ENCODE results near the gene RAVER2. TPM values are rescaled to one million over a fixed set of nuclear protein-coding genes. Genes with fewer than 3 reads are reported as not detected.

The RAVER2 gene
- total RNA-seq, 1 donor from 2014 or later: 23.8 TPM

DNA sequence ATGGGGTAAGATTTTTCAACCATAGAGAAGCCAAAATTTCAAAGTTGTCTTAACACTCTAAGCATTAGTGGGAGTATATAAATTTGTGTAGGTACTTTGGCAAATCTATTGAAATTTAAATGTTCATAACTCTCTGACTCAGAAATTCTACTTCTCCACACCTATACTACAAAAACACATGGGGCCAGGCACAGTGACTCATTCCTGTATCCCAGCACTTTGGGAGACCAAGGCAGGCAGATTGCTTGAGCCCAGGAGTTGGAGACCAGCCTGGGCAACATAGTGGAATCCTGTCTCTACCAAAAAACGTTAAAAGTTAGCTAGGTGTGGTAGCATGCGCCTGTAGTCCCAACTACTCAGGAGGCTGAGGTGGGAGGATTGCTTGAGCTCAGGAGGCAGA lies 41.3 kb upstream of the RAVER2 start:
- Histone ChIP-seq H3K4me1 (no peaks in the 10 kb centered on the region), H3K9me3 (replicated peaks) (peaks cover 3% of the 10 kb centered on the region), H3K4me3 (no peak overlapping the region), H3K27me3 (ENCODE audit: low read depth) (no peaks in the 10 kb centered on the region), H3K36me3 (no peaks in the 10 kb centered on the region), H3K27ac (replicated peaks) (no peak overlapping the region)
- TF ChIP-seq, protein P1, sequence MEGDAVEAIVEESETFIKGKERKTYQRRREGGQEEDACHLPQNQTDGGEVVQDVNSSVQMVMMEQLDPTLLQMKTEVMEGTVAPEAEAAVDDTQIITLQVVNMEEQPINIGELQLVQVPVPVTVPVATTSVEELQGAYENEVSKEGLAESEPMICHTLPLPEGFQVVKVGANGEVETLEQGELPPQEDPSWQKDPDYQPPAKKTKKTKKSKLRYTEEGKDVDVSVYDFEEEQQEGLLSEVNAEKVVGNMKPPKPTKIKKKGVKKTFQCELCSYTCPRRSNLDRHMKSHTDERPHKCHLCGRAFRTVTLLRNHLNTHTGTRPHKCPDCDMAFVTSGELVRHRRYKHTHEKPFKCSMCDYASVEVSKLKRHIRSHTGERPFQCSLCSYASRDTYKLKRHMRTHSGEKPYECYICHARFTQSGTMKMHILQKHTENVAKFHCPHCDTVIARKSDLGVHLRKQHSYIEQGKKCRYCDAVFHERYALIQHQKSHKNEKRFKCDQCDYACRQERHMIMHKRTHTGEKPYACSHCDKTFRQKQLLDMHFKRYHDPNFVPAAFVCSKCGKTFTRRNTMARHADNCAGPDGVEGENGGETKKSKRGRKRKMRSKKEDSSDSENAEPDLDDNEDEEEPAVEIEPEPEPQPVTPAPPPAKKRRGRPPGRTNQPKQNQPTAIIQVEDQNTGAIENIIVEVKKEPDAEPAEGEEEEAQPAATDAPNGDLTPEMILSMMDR (IDR thresholded peaks at IDR 0.05; ENCODE audit: borderline replicate concordance): no peak
- intact Hi-C loops (cut with micrococcal nuclease): no loop called here
- DNase-seq: no peak

DNA sequence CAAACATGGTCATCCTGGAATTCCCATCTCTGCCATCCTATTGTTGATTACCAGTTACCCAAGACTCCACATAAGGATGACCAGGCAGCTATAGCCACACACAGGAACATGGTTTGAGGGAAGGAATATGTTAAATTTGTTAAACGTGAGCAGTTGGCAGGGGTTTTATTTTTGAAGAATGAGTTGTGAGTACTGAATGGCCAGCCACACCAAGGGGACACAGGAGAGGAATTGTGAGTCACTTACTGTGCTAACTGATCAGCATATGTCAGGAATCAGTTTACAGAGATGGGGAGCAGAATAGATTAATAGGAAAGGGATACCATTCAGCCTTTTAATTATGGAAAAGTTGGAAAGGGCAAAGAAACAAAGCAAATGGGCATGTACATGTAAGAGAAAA lies 39.3 kb upstream of the RAVER2 start:
- H3K4me3 ChIP-seq: no peak overlapping the region
- DNase-seq: no peak
- H3K27ac ChIP-seq (replicated peaks): no peak overlapping the region
- H3K9me3 ChIP-seq (replicated peaks): peaks cover 3% of the 10 kb centered on the region
- H3K27me3 ChIP-seq (ENCODE audit: low read depth): no peaks in the 10 kb centered on the region
- H3K36me3 ChIP-seq: no peaks in the 10 kb centered on the region
- no peaks in the 10 kb centered on the region for H3K4me1 ChIP-seq
- TF ChIP-seq, protein P1 (IDR thresholded peaks at IDR 0.05; ENCODE audit: borderline replicate concordance): no peak
- intact Hi-C loops (cut with micrococcal nuclease): no loop called here

DNA sequence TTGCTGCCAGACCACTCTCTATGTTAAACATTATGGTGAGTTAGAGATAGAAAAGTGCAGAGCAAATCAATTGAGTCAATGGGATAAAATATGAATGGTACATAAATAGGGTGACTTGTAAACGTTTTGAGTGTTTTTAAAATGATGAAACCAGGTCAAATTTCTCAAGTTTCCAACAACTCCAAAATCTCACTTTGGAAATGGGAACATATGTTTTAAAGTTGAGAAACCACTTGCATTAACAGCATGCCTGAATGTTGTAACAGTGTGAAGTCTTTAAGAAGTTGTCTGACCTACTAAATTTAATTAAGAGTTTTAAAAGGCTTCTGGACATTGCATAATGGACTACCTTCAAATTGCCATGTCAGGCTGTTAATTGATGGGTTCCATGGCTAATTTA lies 33.6 kb upstream of the RAVER2 start:
- H3K36me3 ChIP-seq: no peaks in the 10 kb centered on the region
- H3K27me3 ChIP-seq (ENCODE audit: low read depth): no peaks in the 10 kb centered on the region
- no peak for DNase-seq
- TF ChIP-seq, protein P1 (IDR thresholded peaks at IDR 0.05; ENCODE audit: borderline replicate concordance): no peak
- H3K9me3 ChIP-seq (replicated peaks): no peaks in the 10 kb centered on the region
- H3K4me1 ChIP-seq: no peaks in the 10 kb centered on the region
- no peak overlapping the region for H3K4me3 ChIP-seq
- intact Hi-C loops (cut with micrococcal nuclease): no loop called here
- no peak overlapping the region for H3K27ac ChIP-seq (replicated peaks)

DNA sequence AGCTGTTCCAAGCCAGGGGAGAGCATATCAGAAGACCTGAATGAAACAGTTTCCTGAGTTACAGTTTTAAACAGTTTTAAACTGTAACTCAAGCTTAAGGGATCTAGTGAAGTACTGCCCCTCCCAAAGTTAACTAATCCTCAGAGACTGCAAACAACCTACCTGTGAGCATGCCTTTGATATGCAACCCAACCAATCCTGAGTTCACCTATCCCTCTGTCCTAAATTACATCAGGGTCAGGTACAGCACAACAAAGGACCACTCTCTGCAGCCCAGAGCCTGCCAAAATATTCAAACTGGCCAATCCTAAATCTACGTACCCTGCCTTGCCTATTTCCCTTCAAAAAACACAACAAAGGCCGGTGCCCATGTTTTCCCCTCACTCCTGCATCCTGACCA lies 32.8 kb upstream of the RAVER2 start:
- Histone ChIP-seq H3K27ac (replicated peaks) (no peak overlapping the region), H3K4me1 (no peaks in the 10 kb centered on the region), H3K4me3 (no peak overlapping the region), H3K27me3 (ENCODE audit: low read depth) (no peaks in the 10 kb centered on the region), H3K9me3 (replicated peaks) (no peaks in the 10 kb centered on the region), H3K36me3 (no peaks in the 10 kb centered on the region)
- no peak for DNase-seq
- intact Hi-C loops (cut with micrococcal nuclease): no loop called here
- TF ChIP-seq, protein P1 (IDR thresholded peaks at IDR 0.05; ENCODE audit: borderline replicate concordance): no peak

DNA sequence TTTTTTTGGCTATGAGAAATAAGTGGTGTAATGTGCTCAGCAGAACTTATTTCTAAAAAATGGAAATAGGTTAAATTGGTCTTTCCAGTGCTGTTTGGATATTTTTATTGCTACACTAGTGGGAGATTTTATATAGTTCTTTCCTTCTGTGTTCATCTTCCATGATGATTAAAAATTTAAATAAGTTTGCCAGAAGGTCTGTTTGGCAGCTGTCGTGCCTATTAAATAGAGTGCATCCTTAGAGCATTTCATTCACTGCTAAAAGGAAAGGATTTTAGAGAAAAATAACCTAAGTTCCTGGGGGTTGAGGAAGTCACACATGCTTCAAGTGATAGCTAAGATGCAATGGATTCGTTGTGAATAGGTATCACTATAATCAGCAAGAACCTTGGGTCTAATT lies 29.7 kb upstream of the RAVER2 start:
- TF ChIP-seq, protein P1 (IDR thresholded peaks at IDR 0.05; ENCODE audit: borderline replicate concordance): no peak
- intact Hi-C loops (cut with micrococcal nuclease): no loop called here
- H3K27ac ChIP-seq (replicated peaks): no peak overlapping the region
- DNase-seq: no peak
- H3K4me1 ChIP-seq: no peaks in the 10 kb centered on the region
- no peaks in the 10 kb centered on the region for H3K36me3 ChIP-seq
- H3K9me3 ChIP-seq (replicated peaks): no peaks in the 10 kb centered on the region
- H3K27me3 ChIP-seq (ENCODE audit: low read depth): no peaks in the 10 kb centered on the region
- no peak overlapping the region for H3K4me3 ChIP-seq

DNA sequence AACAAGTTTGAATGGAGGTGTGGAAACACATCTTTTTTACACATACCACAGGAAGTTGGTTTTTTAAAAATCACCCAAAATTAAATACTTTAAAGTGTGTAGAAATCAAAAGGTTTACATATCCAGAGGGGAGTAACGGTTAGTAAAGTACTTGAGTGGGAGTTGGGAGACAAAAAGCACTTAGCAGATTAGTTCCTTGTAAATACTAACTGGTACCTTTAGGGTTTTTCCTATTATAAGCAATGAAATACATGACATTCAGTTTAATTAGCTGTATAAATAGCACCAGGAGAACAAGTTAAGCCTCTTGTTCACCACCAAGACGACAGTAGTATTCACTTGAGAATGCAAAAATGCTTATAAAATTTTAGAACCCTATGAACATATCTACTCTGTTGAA lies 23.7 kb upstream of the RAVER2 start:
- Histone ChIP-seq H3K4me1 (no peaks in the 10 kb centered on the region), H3K9me3 (replicated peaks) (no peaks in the 10 kb centered on the region), H3K4me3 (no peak overlapping the region), H3K27me3 (ENCODE audit: low read depth) (peaks cover 21% of the 10 kb centered on the region), H3K27ac (replicated peaks) (no peak overlapping the region), H3K36me3 (no peaks in the 10 kb centered on the region)
- TF ChIP-seq, protein P1 (IDR thresholded peaks at IDR 0.05; ENCODE audit: borderline replicate concordance): no peak
- no peak for DNase-seq
- intact Hi-C loops (cut with micrococcal nuclease): no loop called here

Data from left ventricle myocardium inferior (tissue), 1 donor.